CD4-positive, alpha-beta T cell (primary cell): ENCODE data around the gene CDK18. TPM values are rescaled to one million over a fixed set of nuclear protein-coding genes. Genes with fewer than 3 reads are reported as not detected.
A peak's percentile ranks its signal among the peaks of the same experiment; 100 is the strongest.

Experiments
- ATAC-seq: fragments of 200-7000 bp; cut with Tn5 transposase; one replicate; pipeline ENCODE4 v1.10.0; 2022; ENCODE audit warnings: mild to moderate bottlenecking; ENCODE audit not compliant: poor library complexity
- CTCF ChIA-PET: fragments of 350-600 bp; sonication (Branson Sonifier 250); formaldehyde crosslinking; loops from one replicate; lab custom pipeline; 2021; ENCODE audit warnings: antibody characterized with exemption, inconsistent platforms; lab: Charles Lee
- POLR2A ChIA-PET: fragments of 350-600 bp; sonication (Branson Sonifier 250); formaldehyde crosslinking; loops from one replicate; lab custom pipeline; 2021; ENCODE audit warnings: antibody characterized with exemption, inconsistent platforms; lab: Charles Lee
- DNase-seq, 14 experiments: peaks; one replicate each; pipeline ENCODE4 v3.0.0-alpha.2; 2013 to 2020; ENCODE audit warnings: mixed read lengths in 2 of 14
- H3K27ac ChIP-seq, 2 donors: one replicate each; pipeline versions ENCODE4 v1.5.1 to v1.7.0; 2013; ENCODE audit warnings: low read length in 2 of 2, low read depth in 1 of 2, mild to moderate bottlenecking in 1 of 2
- H3K27me3 ChIP-seq, 2 experiments: 1 replicate in 1 of 2; 2 replicates in 1 of 2; pipeline versions ENCODE4 v1.6.1 to v1.7.0; 2013; ENCODE audit warnings: low read length in 2 of 2, control low read depth in 1 of 2, mild to moderate bottlenecking in 1 of 2, moderate library complexity in 1 of 2; ENCODE audit not compliant: insufficient read depth in 2 of 2, control insufficient read depth in 1 of 2
- H3K36me3 ChIP-seq: one replicate; pipeline ENCODE4 v1.6.1; 2013; ENCODE audit warnings: low read length, control low read depth; ENCODE audit not compliant: insufficient read depth
- H3K4me1 ChIP-seq: one replicate; pipeline ENCODE4 v1.6.1; 2013; ENCODE audit warnings: low read length, control low read depth; ENCODE audit not compliant: insufficient read depth
- H3K4me3 ChIP-seq: one replicate; pipeline ENCODE4 v1.5.1; 2013; ENCODE audit warnings: mild to moderate bottlenecking, low read length, moderate library complexity
- H3K9me3 ChIP-seq, 2 experiments: 1 replicate in 1 of 2; 2 replicates in 1 of 2; pipeline versions ENCODE4 v1.6.1 to v1.7.0; 2013; ENCODE audit warnings: low read length in 2 of 2, mild to moderate bottlenecking in 2 of 2, control low read depth in 1 of 2, moderate library complexity in 1 of 2; ENCODE audit not compliant: control insufficient read depth in 1 of 2, insufficient read depth in 1 of 2
- H3K27ac Mint-ChIP-seq: one replicate; pipeline ENCODE4 v1.8.0; 2020; ENCODE audit warnings: mixed read lengths
- H3K27me3 Mint-ChIP-seq: one replicate; pipeline ENCODE4 v1.8.0; 2021; ENCODE audit warnings: mixed read lengths
- H3K36me3 Mint-ChIP-seq: one replicate; pipeline ENCODE4 v1.8.0; 2021; ENCODE audit warnings: low read depth, mixed read lengths
- H3K4me1 Mint-ChIP-seq: one replicate; pipeline ENCODE4 v1.8.0; 2021; ENCODE audit warnings: low read depth, mixed read lengths
- H3K4me3 Mint-ChIP-seq: one replicate; pipeline ENCODE4 v1.8.0; 2020; ENCODE audit warnings: mild to moderate bottlenecking, mixed read lengths
- H3K9me3 Mint-ChIP-seq: one replicate; pipeline ENCODE4 v1.8.0; 2020; ENCODE audit warnings: mixed read lengths
- intact Hi-C, 2 experiments: fragments of 100-400 bp; cut with DNase I in 1 of 2; cut with micrococcal nuclease in 1 of 2; formaldehyde crosslinking; loops; one replicate each; pipeline versions ENCODE4 v1.15.1 to v1.9.0; 2023 to 2025; cut with DNase I, micrococcal nuclease
- total RNA-seq, 174 experiments: library from RNA in 2 of 174; stranded (reverse) in 2 of 174; gene quantifications; one replicate each; pipeline ENCODE4 v1.2.3 and lab custom pipeline; 2021 to 2026
- TF ChIP-seq, protein P1 (sequence below): fragments of 200-600 bp; IDR thresholded peaks from one replicate; pipeline ENCODE4 v1.8.0; 2022; ENCODE audit warnings: antibody characterized with exemption, mild to moderate bottlenecking

The CDK18 gene
- total RNA-seq, 2 experiments from 2014 or later = 1.6 to 2.7 TPM

DNA sequence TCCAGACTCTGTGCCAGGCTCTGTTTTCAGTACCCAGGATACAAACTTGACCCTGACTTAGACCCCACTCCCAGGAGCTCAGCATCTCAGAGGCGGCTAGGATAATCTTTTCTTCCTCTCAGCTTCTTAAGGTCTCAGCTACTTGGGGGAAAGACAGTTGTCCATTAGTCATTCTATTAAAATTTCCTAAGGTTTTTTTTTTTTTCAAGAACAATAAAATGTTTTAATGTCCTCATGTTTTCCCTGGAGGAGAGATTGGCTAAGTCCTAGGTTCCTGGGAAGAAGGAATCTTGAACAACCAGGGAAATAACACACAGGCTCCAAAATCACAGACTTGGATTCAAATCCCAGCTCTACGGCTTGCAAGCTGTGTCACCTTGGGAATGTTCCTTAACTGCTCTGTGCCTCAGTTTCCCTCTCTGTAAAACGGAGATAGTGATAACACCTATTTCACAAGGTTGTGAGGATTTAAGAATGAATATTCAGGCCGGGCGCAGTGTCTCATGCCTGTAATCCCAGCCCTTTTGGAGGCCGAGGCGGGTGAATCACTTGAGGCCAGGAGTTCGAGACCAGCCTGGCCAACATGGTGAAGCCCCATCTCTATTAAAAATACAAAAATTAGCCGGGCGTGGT lies 33.0 kb downstream of the CDK18 start:
- Mint-ChIP-seq H3K9me3 (no peaks in the 10 kb centered on the region), H3K36me3 (no peaks in the 10 kb centered on the region), H3K27me3 (peaks cover 34% of the 10 kb centered on the region), H3K4me3 (no peak overlapping the region), H3K4me1 (no peaks in the 10 kb centered on the region), H3K27ac (no peak overlapping the region)
- H3K36me3 ChIP-seq = no peaks in the 10 kb centered on the region
- no peak for ATAC-seq
- no peak overlapping the region for H3K4me3 ChIP-seq
- TF ChIP-seq, protein P1, sequence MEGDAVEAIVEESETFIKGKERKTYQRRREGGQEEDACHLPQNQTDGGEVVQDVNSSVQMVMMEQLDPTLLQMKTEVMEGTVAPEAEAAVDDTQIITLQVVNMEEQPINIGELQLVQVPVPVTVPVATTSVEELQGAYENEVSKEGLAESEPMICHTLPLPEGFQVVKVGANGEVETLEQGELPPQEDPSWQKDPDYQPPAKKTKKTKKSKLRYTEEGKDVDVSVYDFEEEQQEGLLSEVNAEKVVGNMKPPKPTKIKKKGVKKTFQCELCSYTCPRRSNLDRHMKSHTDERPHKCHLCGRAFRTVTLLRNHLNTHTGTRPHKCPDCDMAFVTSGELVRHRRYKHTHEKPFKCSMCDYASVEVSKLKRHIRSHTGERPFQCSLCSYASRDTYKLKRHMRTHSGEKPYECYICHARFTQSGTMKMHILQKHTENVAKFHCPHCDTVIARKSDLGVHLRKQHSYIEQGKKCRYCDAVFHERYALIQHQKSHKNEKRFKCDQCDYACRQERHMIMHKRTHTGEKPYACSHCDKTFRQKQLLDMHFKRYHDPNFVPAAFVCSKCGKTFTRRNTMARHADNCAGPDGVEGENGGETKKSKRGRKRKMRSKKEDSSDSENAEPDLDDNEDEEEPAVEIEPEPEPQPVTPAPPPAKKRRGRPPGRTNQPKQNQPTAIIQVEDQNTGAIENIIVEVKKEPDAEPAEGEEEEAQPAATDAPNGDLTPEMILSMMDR = no peak
- H3K27ac ChIP-seq = no peak overlapping the region
- no peaks in the 10 kb centered on the region for H3K9me3 ChIP-seq
- peaks cover 4 to 7% of the 10 kb centered on the region in 2 experiments for H3K27me3 ChIP-seq
- POLR2A ChIA-PET = no interaction called here
- intact Hi-C loops = no loop called here
- peak in 1 of 14 experiments; percentile 5 for DNase-seq
- CTCF ChIA-PET = no interaction called here
- no peaks in the 10 kb centered on the region for H3K4me1 ChIP-seq

DNA sequence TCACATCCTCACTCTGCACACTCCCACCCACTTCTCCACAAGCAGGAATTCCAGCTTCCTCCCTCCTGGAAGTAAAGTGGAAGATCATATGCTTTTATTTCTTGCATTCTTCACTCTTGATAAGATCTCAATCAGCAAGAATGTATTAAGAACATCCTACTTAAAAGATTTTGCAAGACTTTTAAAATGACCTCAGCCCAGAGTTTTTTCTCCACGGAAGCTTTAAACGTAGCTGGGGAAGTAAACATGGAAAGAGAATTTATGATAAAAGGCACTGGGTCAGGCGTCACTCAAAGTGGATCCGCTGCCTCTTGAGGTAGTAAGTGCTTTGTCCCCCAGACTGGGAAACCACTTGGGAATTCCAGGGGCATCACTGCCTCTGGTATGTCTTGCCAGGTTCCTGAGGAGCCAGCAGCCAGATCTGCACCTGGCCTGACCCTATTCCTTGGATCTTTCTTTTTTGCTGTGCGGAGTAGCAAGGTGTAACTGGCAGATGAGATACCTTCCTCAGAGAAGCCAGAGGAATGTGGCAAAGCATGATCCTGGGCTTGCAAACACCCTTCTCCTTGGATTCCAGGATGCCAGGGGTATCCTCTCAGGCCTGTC lies 33.9 kb downstream of the CDK18 start:
- Mint-ChIP-seq H3K27me3 (peaks cover 37% of the 10 kb centered on the region), H3K9me3 (no peaks in the 10 kb centered on the region), H3K4me1 (no peaks in the 10 kb centered on the region), H3K4me3 (no peak overlapping the region), H3K36me3 (no peaks in the 10 kb centered on the region), H3K27ac (no peak overlapping the region)
- intact Hi-C loops = no loop called here
- H3K27ac ChIP-seq = no peak overlapping the region
- H3K4me1 ChIP-seq = peaks cover 4% of the 10 kb centered on the region
- no peak for ATAC-seq
- no peaks in the 10 kb centered on the region for H3K36me3 ChIP-seq
- no peaks in the 10 kb centered on the region for H3K9me3 ChIP-seq
- peak in 1 of 14 experiments; percentile 4 for DNase-seq
- no peak overlapping the region for H3K4me3 ChIP-seq
- peaks cover 8 to 11% of the 10 kb centered on the region in 2 experiments for H3K27me3 ChIP-seq
- CTCF ChIA-PET = no interaction called here
- TF ChIP-seq, protein P1 = no peak
- POLR2A ChIA-PET = no interaction called here

DNA sequence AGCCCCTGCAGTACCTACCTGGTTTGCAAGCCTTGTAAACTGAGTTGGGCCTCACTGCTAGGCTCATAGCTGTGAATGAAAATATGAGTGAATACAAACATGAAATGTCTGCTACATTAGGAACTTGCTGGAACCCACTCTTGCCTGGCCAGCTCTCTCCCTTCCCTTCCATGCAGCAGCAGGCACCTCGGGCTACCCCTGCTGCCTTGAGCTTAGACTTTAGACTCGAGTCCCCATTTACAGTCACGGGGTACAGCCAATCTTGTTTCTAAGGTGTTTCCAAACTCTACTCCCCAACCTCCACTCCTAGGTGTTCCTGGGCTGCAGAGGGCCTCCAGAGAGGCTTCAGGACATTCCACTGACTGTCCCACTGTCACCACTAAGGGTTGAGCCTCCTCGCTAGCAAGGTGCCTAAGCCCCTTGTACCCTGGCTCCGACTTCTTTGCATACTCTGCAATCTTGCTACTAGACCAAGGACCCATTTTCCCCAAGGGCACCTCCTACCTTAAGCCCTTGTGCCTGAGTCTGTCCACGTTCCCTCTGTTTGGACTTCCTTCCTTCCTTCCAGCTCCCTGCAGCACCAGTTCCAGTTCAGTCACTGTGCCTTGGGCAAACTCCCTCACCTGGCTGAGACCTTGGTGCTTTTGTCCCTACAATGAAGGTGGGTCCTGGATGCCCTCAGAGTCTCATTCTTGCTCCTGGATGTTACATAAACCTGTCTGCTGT lies 36.9 kb downstream of the CDK18 start:
- Mint-ChIP-seq H3K4me3 (no peak overlapping the region), H3K27me3 (peaks cover 52% of the 10 kb centered on the region), H3K27ac (no peak overlapping the region), H3K4me1 (peaks cover 5% of the 10 kb centered on the region), H3K36me3 (no peaks in the 10 kb centered on the region), H3K9me3 (no peaks in the 10 kb centered on the region)
- intact Hi-C loops = no loop called here
- H3K27ac ChIP-seq = no peak overlapping the region
- TF ChIP-seq, protein P1 = no peak
- no peak for ATAC-seq
- ChIA-PET POLR2A (no interaction called here), CTCF (no interaction called here)
- no peak overlapping the region for H3K4me3 ChIP-seq
- H3K36me3 ChIP-seq = no peaks in the 10 kb centered on the region
- peak in 1 of 14 experiments; percentile 10 for DNase-seq
- H3K4me1 ChIP-seq = peaks cover 9% of the 10 kb centered on the region
- H3K9me3 ChIP-seq = no peaks in the 10 kb centered on the region
- peaks cover 15 to 29% of the 10 kb centered on the region in 2 experiments for H3K27me3 ChIP-seq
